ENCODE results near the gene ZNF418.

The ZNF418 gene

GRCh38 chr19:57934820-57935665, at the start of gene ZNF418:
ZNF418 (minus strand) TSS chr19:57935402; CDS start chr19:57933822, 1,580 bp downstream.
- DNase-seq (ENCODE audit: low read depth in 1 of 2, low spot score in 1 of 2), result peak in 1 of 2 donors; percentile 17

- DNase-seq (ENCODE audit: low read depth in 1 of 2, low spot score in 1 of 2), result no peak
Measured at GRCh38 chr19:57978586-57979289, 43.5 kb upstream of the ZNF418 start.

GRCh38 chr19:57974434-57974833, 39.2 kb upstream of the ZNF418 start, which contains the start of gene C19orf18:
C19orf18 (minus strand) TSS chr19:57974534; CDS start chr19:57974432, 102 bp downstream.
- no peak for DNase-seq (ENCODE audit: low read depth in 1 of 2, low spot score in 1 of 2)

GRCh38 chr19:57964761-57965160, 29.6 kb upstream of the ZNF418 start:
- DNase-seq (ENCODE audit: low read depth in 1 of 2, low spot score in 1 of 2), result no peak

DNA sequence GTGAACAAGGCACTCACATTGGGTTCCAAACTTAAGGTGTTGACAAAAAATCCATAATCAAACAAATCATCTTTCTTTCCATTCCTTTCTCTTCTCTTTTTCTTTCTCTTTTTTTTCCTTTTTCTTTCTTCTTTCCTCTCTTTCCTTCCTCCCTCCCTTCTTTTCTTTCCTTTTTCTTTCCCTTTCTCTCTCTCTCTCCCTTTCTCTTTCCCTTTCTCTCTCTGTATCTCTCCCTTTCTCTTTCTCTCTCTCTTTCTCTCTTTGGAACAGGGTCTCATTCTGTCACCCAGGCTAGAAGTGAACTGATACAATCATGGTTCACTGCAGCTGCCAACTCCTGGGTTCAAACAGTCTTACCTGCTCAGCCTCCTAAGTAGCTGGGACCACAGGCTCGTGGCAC, 26.6 kb upstream of the ZNF418 start:
- no peak for DNase-seq (ENCODE audit: low read depth in 1 of 2, low spot score in 1 of 2)

DNA sequence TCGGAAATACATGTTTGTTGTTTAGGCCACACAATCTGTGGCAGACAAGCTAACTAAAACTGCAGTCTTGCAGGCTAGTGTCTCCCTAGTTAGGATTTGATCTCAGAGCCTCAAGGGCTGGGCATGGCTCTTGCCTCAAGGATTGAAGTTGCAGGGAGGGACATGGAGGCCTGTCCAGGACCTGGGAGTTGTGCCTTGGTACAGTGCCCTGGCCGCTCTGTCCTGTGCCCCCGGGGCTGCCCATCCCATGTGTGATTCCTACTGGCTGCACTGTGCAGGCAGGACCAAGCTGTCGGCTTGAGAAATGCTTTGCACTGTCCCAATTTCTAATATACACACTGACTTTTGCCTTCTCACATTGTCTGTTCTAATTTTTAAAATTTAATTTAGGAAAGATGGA, 19.8 kb upstream of the ZNF418 start:
- no peak for DNase-seq (ENCODE audit: low read depth in 1 of 2, low spot score in 1 of 2)

DNA sequence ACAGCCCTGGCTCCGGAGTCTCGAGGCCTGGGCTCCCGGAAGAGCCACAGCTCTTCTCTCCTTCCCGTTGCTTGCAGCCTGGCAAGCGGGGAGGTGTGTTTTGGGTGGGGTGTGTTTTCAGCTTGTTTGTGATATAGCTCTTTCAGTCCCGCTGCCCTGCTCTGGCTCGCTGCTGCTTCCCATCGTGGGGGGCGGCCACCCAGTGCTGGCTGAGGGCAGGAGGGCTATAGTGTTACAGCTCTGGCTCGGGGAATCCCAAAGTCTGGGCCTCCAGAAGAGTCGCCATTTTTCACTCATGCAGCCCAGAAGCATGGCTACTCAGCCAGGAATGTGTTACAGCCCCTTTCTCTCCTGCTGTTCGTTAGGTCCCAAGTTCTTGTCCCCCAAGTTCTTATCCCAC, 14.5 kb upstream of the ZNF418 start:
- no peak for DNase-seq (ENCODE audit: low read depth in 1 of 2, low spot score in 1 of 2)

- no peak for DNase-seq (ENCODE audit: low read depth in 1 of 2, low spot score in 1 of 2)
Measured at GRCh38 chr19:57949296-57949695, 14.1 kb upstream of the ZNF418 start.

DNA sequence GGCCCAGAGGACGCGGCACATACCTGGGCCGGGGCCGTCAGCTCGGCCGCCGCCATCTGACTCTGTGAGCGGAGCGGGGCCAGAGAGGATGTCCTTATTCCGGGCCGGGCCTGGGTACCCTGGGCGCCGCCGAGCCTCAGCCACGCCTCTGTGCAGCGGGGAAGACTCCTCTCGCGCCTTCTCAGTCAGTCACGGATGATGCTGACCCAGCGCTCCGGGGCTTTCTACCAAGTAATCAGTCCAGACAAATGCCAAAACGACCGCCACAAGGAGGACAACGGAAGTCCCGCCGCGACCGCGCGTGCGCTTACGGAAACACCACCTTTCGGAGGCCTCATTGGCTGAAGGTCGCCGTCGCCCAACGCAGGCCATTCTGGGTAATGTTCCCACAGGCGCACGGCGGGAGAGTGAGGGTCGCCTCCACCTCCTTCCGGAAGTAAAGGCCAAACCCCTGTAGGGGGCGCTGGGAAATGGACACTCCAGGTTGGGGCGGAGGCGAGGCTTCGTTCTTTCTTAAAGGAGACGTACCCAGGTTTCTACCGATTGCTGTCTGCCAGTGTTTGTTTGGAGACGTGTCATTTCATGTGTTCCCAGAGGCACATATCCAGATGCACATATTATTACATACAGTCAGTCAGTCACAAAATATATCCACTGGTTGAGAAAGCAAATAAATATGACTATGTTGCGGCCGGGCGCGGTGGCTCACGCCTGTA, 12.4 kb upstream of the ZNF418 start, which contains the start of gene ZNF256:
Gene ZNF256 (minus strand): TSS at position 288 of the 716 bp plus-strand sequence. CDS start 232 bp downstream, at position 56.
- DNase-seq (ENCODE audit: low read depth in 1 of 2, low spot score in 1 of 2), result peak; percentile 77 to 80

DNA sequence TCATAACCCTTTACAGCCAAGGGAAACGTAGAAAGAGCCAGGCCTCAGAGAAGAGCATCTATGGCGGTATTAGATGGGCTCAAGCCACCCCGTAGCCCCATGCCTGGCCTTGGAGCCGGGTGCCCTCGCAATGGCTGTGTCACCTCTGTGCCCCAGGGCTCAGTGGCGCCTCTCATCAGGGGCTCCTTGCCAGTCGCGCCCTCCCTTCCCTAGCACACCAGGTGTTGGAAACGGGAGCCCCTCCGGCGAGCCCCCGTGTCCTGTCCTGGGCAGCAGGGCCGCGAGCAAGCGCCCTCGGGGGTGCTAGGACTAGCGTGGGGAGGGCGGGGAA, 11.9 kb upstream of the ZNF418 start:
- DNase-seq (ENCODE audit: low read depth in 1 of 2, low spot score in 1 of 2), result no peak

- DNase-seq (ENCODE audit: low read depth in 1 of 2, low spot score in 1 of 2), result no peak
Measured at GRCh38 chr19:57946316-57946715, 11.1 kb upstream of the ZNF418 start.

DNA sequence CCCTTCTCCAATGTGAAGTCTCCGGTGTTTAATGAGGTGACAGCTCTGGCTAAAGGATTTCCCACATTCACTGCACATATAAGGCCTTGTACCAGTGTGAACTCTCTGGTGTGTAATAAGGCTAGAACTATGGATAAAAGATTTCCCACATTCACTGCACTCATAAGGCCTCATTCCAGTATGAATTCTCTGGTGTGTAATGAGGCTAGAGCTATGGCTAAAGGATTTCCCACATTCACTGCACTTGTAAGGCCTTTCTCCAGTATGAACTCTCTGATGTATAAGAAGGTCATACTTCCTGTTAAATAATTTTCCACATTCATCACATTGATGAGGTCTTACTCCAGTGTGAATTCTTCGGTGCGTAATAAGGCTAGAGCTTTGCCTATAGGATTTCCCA, 6.4 kb upstream of the ZNF418 start:
- no peak for DNase-seq (ENCODE audit: low read depth in 1 of 2, low spot score in 1 of 2)

DNA sequence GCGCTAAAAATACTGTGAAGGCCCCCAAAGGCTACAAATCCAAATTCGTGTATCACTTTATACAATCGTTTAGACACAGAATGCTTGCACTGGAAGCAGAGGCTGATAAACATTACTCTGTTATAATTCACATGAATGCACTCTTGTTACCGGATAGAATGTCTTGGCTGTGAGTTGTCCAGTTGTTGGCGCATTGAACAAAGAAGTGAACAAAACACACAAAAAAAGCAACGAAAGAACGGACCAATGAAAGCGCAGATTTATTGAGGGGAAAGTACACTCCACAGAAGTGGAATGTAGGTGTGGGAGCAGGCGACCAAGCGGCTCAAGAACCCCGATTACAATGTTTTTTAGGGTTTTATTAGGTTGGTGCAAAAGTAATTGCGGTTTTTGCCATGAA, 529 bp upstream of the ZNF418 start:
- DNase-seq (ENCODE audit: low read depth in 1 of 2, low spot score in 1 of 2), result no peak

- DNase-seq (ENCODE audit: low read depth in 1 of 2, low spot score in 1 of 2), result no peak
Measured at GRCh38 chr19:57927587-57927986, 7.6 kb downstream of the ZNF418 start.

DNA sequence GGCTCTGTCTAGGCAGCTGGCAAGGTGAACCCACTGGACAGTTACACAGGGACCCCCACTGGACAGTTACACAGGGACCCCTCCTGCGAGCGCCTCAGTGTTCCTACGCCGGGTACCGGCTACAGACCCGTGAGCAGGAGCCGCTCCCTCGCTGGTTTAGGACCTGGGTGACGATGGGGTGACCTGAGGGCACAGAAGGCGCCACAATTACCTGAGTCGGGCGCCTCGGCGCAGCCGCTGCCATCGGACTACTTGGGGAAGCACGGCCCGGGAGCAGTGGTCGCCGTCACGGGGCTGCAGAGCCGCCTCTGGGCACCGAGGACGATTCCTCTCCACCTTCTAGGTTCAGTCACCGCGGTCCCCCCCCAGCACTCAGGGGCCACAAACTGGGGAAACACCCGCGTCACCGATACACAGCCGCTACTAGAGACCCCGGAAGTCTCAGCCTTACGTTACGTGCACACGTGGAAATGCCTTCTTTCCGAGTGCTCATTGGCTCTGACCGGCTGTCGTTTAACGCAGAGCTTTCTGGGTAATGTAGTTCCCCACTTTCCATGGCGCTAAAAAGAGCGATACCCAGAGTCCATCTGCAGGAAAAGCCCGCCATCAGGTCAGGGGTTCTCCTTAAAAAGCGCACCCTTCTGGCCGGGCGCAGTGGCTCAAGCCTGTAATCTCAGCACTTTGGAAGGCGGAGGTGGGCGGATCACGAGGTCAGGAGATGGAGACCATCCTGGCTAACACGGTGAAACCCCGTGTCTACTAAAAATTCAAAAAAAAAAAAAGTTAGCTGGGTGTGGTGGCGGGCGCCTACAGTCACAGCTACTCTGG, 18.8 kb downstream of the ZNF418 start, which contains the start of gene ZNF417:
Gene ZNF417 (minus strand): TSS at position 425 of the 828 bp plus-strand sequence. CDS start 181 bp downstream, at position 244.
- DNase-seq (ENCODE audit: low read depth in 1 of 2, low spot score in 1 of 2), result peak; percentile 59 to 78

DNA sequence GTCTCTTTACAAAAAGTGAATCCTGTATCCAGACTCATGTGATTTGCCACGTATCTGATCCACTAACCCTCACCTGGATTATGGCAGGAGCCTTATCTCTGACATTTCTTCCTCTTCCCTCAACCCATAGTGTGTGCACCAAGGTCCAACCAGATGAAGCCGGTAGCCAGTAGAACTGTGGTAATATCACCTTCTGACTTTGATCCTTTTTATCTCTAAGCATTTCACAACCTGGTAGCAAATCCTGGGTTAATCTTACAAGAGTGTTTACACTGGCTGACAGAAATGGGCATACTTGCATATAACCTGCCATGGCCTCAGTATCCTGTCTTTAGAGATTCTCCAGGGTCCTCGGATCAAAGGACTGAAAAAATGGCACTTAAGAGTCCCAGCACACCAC, 20.7 kb downstream of the ZNF418 start:
- DNase-seq (ENCODE audit: low read depth in 1 of 2, low spot score in 1 of 2), result no peak

DNA sequence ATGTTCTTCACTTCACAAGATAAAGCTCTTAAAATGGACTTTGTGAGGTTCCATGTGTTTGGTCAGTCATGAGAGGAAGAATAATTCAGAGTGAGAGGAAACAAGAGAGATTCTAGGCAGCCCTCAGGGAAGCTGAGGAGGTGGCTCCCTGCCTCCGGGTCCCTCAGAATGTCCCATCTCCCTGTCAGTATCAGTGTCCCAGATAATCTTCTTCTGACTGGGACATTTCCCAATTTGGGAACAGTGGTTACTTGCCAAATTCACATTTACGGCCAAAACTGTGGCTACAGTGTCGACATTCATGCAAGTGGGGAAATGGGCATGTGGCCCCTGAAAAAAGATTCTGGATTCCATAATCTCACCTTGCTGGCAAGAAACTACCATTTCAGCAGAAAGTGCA, 27.8 kb downstream of the ZNF418 start:
- DNase-seq (ENCODE audit: low read depth in 1 of 2, low spot score in 1 of 2), result no peak

GRCh38 chr19:57905258-57905657, 29.9 kb downstream of the ZNF418 start:
- DNase-seq (ENCODE audit: low read depth in 1 of 2, low spot score in 1 of 2), result no peak

GRCh38 chr19:57903618-57904184, 31.5 kb downstream of the ZNF418 start:
- no peak for DNase-seq (ENCODE audit: low read depth in 1 of 2, low spot score in 1 of 2)

GRCh38 chr19:57900311-57900710, 34.9 kb downstream of the ZNF418 start:
- no peak for DNase-seq (ENCODE audit: low read depth in 1 of 2, low spot score in 1 of 2)
